Esophagus muscularis mucosa (tissue), 4 donors: ENCODE data around the gene GSE1.

ENCODE experiments used
- CTCF ChIP-seq, 3 experiments: fragments of 200-600 bp in 2 of 3; fragments of 450-650 bp in 1 of 3; sonication (generic) in 2 of 3; IDR thresholded peaks; one replicate each; pipeline ENCODE4 v1.5.1; 2017 to 2019; ENCODE audit warnings: antibody characterized with exemption in 3 of 3, mild to moderate bottlenecking in 2 of 3, moderate library complexity in 1 of 3
- EP300 ChIP-seq: sonication (generic); formaldehyde crosslinking; IDR thresholded peaks from one replicate; pipeline ENCODE4 v1.6.1; 2017; ENCODE audit warnings: antibody characterized with exemption
- POLR2A ChIP-seq: fragments of 450-650 bp; IDR thresholded peaks from one replicate; pipeline ENCODE4 v1.6.1; 2017; ENCODE audit warnings: antibody characterized with exemption, moderate library complexity, mild to moderate bottlenecking, low read depth

- TF ChIP-seq CTCF (IDR thresholded peaks at IDR 0.05): no peak
- no peak for TF ChIP-seq POLR2A
- TF ChIP-seq EP300: no peak
These were observed 9.8 kb upstream of the GSE1 start for GRCh38 chr16:85603203-85603755.
